ENCODE data around the gene SLX4.
"Not testable (repeated sequence)": the region's sequence is repeated elsewhere in the genome, so short reads cannot be mapped to it uniquely, and the experiment has no call there.

The SLX4 gene

GRCh38 chr16:3640632-3641501 is 29.5 kb upstream of the SLX4 start:
- DNase-seq (ENCODE audit: low read depth), result no peak

GRCh38 chr16:3640207-3640606 is 28.8 kb upstream of the SLX4 start:
- DNase-seq (ENCODE audit: low read depth), result no peak

GRCh38 chr16:3638916-3639644 is 27.7 kb upstream of the SLX4 start:
- no peak for DNase-seq (ENCODE audit: low read depth)

GRCh38 chr16:3637371-3637923 is 26.0 kb upstream of the SLX4 start:
- DNase-seq (ENCODE audit: low read depth), result no peak

- DNase-seq (ENCODE audit: low read depth), result no peak
Measured at GRCh38 chr16:3625911-3626732, 14.7 kb upstream of the SLX4 start.

GRCh38 chr16:3625331-3625730 is 13.9 kb upstream of the SLX4 start:
- no peak for DNase-seq (ENCODE audit: low read depth)

- DNase-seq (ENCODE audit: low read depth), result no peak
Measured at GRCh38 chr16:3623642-3624041, 12.2 kb upstream of the SLX4 start.

GRCh38 chr16:3618769-3619141 is 7.3 kb upstream of the SLX4 start:
- DNase-seq (ENCODE audit: low read depth), result no peak

- DNase-seq (ENCODE audit: low read depth), result no peak
Measured at GRCh38 chr16:3612510-3613466, 1.4 kb upstream of the SLX4 start.

GRCh38 chr16:3610698-3611145 is 684 bp downstream of the SLX4 start:
- no peak for DNase-seq (ENCODE audit: low read depth)

GRCh38 chr16:3609895-3610697 is 1.3 kb downstream of the SLX4 start:
- no peak for DNase-seq (ENCODE audit: low read depth)

GRCh38 chr16:3608976-3609375 is 2.4 kb downstream of the SLX4 start:
- DNase-seq (ENCODE audit: low read depth), result not testable (repeated sequence)

- DNase-seq (ENCODE audit: low read depth), result no peak
Measured at GRCh38 chr16:3608069-3608468, 3.3 kb downstream of the SLX4 start.

GRCh38 chr16:3607634-3608033 is 3.8 kb downstream of the SLX4 start:
- no peak for DNase-seq (ENCODE audit: low read depth)

- no peak for DNase-seq (ENCODE audit: low read depth)
Measured at GRCh38 chr16:3607161-3607560, 4.2 kb downstream of the SLX4 start.

GRCh38 chr16:3606441-3606840 is 5.0 kb downstream of the SLX4 start:
- no peak for DNase-seq (ENCODE audit: low read depth)

- DNase-seq (ENCODE audit: low read depth), result no peak
Measured at GRCh38 chr16:3602320-3602653, 9.1 kb downstream of the SLX4 start.

GRCh38 chr16:3601614-3602319 is 9.6 kb downstream of the SLX4 start:
- DNase-seq (ENCODE audit: low read depth), result no peak

- DNase-seq (ENCODE audit: low read depth), result no peak
Measured at GRCh38 chr16:3599922-3600321, 11.5 kb downstream of the SLX4 start.

- DNase-seq (ENCODE audit: low read depth), result no peak
Measured at GRCh38 chr16:3599121-3599520, 12.3 kb downstream of the SLX4 start.

Data from stimulated activated CD8-positive, alpha-beta memory T cell treated with anti-CD3 and anti-CD28 coated beads, Interleukin-12 subunit alpha, Interleukin-12 subunit beta, amount 100 ng/mL, for 4 hours (primary cell).